Stimulated activated CD4-positive, alpha-beta T cell treated with anti-CD3 and anti-CD28 coated beads, Interleukin-12 subunit alpha, Interleukin-12 subunit beta, amount 100 ng/mL, for 48 hours (primary cell): ENCODE data around the gene OSM.

ENCODE experiments used
- DNase-seq, 3 donors: peaks; one replicate each; pipeline ENCODE4 v3.0.0-alpha.2; 2020; ENCODE audit warnings: low read depth in 2 of 3, low spot score in 1 of 3

Gene OSM

GRCh38 chr22:30285846-30286200 lies 19.2 kb upstream of the OSM start:
- no peak for DNase-seq

GRCh38 chr22:30285176-30285845 lies 18.7 kb upstream of the OSM start:
- no peak for DNase-seq

- DNase-seq = no peak
These were observed 18.0 kb upstream of the OSM start for GRCh38 chr22:30284666-30285065.

DNA sequence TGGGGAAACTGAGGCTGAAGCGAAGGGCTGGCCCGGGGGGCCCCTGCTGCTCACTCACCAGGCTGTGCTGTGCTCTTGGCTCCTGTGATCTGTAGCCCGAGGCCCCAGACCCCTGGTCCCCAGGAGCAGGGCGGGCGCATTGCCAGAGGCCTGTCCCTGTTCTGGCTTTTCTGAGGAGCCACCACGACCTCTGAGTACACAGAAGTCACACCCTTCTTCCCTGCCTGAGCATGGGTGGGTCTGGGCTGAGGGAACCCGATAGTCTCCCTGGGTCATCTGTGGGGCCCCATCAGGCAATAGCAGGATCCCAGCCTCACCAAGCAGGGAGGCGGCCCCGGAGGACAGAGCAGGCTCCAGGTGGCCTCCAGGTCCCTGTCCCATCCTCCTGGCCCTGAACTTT lies 17.5 kb upstream of the OSM start:
- DNase-seq = no peak

DNA sequence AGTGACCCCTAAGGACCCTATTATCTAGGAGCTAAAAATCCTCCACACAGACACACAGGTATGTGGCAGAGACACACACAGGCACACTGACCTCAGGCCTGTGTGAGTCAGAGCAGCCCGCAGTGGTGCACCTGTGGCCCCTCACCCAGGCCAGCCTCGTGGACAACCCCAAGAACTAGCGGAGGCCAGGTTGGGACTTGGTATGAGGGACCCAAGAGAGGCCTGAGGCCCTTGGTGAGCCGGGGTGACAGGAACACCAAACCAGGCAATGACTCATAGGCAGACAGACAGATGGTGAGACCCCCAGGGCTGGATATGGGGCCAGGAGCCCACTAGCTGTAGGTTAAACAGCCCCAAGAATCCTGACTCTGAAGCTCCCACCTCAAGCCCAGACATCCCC lies 16.7 kb upstream of the OSM start:
- DNase-seq = no peak

DNA sequence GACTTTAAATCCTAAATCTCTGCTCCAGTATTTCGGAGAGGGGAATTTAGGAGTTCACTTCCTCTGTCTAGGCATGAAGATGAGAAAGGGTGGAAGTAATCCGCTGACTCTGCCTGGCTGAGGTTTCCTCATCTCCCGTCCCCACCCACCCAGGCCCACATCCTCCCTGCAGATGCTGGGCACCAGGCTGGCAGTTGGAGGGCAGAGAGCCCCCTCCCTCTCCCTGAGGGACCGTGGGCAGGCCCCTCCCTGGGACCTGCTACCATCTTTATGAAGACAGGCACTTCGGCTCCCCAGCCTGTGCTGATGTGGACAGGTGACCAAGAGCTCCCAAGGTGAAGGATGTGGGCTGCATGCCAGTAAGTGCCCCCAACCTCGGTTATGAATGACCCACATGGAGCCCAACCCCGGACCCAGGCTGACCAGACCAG lies 16.0 kb upstream of the OSM start:
- DNase-seq = no peak

DNA sequence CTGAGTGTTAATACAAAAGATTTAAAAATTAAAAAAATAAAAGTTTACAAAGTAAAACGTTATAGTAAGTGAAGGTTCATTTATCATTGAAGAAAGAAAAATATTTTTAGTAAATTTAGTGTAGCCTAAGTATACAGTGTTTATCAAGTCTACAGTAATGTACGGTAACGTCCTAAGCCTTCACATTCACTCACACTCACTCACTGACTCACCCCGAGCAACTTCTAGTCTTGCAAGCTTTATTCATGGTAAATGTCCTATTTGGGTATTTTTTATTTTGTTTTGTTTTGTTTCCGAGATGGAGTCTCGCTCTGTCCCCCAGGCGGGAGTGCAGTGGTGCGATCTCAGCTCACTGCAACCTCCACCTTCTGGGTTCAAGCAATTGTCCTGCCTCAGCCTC lies 13.9 kb upstream of the OSM start:
- DNase-seq = no peak

DNA sequence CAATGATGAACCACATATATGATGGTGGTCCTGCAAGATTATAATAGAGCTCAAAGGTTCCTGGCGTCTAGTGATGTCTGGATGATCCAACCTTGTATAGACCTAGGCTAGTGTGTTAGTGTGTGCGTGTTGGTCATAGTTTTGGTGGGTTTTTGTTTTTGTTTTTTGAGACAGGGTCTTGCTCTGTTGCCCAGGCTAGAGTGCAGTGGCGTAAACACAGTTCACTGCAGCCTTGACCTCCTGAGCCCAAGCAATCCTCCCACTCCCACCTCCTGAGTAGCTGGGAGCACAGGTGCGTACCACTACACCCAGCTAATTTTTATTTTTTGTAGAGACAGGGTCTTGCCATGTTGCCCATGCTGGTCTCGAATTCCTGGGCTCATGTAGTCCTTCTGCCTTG lies 13.3 kb upstream of the OSM start:
- DNase-seq = no peak

DNA sequence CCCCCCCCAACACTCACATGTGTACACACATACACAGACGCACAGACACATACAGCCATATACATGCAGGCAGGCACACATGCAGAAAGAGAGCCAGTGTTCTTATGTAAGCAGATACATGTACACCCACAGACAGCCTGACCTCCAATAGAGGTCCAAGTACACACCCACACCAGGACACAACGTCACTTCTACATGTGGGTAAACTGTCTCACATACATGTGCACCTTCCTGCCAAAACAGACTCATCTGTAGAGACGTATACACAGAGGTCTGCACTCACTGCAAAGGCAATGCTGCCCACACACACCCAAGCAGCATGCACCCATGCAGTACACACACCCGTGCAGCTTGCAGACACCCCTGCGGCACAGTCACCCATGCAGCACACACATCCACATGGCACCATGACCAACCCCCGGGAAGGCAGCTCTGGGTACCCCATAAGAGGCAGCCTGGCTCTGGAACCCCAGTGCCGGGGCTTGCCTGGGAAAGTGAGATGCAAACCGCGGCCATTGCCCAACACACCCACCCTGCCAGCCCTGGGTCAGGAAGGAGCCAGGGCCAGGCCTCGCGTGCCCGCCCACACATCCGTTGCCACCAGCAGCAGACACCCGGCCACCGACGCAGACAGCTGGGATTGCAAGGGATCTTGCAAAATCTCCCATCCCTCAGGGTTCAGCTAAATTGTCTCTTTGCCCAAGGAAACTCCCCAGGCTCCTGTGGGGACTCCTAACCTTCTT lies 12.6 kb upstream of the OSM start:
- DNase-seq = no peak

DNA sequence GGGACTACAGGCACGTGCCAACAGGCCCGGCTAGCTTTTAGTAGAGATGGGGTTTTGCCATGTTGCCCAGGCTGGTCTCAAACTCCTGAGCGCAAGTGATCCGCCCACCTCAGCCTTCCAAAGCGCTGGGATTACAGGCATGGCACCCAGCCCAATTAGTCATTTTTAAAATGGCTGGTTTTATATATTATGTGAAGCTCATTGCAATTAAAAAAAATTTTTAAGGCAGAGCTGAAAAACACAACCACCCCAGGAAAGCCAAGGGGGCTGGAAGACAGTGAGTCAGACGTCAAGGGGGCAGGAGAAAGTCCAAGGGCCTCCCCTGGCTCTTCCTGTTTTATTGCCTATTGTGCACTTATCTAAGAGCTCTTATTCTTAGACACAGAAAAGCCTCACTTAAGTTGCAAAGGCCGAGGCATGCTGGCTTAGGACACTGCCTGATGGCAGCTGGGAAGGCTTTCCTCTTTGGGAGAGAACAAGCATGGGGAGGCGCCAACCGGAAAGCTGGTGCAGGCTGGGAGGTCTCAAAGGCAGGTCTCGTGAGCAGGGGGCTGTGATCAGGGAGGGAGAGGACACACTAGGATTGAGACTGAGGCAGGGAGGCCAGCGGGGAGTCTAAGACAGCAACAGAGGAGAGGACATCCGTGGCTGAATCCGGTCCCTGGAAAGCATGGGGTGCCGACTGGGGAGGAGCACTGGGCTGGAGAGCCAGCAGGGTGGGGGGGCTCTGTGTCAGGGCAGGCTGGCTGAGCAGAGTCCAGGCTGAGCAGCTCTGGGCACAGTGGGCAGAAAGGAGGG lies 11.1 kb upstream of the OSM start:
- DNase-seq = no peak

- DNase-seq = no peak
These were observed 9.4 kb upstream of the OSM start for GRCh38 chr22:30276039-30276438.

DNA sequence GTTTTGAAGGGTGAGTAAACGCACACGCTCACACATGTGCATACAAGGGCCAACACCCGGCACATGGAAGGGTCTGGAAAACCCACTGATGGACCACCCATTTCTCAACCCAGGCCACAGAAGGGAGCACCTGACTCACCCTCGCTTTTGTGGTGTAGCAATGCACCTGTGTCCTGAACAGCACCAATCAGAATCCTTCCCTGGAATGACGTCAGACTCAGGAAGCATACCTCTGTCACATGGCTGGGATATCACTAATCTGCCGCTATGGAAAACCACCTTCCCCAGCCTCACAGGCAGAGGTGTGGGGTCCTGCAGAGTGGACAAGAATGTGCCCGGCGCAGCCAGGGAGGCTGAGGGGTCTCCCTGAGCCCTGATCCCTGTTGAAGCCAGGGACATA lies 9.0 kb upstream of the OSM start:
- no peak for DNase-seq

- no peak for DNase-seq
These were observed 7.8 kb upstream of the OSM start for GRCh38 chr22:30274437-30274812.

- DNase-seq = no peak
These were observed 7.2 kb upstream of the OSM start for GRCh38 chr22:30273711-30274436.

GRCh38 chr22:30272781-30273601 lies 6.3 kb upstream of the OSM start:
- no peak for DNase-seq

- DNase-seq = no peak
These were observed 4.2 kb upstream of the OSM start for GRCh38 chr22:30270832-30271231.

DNA sequence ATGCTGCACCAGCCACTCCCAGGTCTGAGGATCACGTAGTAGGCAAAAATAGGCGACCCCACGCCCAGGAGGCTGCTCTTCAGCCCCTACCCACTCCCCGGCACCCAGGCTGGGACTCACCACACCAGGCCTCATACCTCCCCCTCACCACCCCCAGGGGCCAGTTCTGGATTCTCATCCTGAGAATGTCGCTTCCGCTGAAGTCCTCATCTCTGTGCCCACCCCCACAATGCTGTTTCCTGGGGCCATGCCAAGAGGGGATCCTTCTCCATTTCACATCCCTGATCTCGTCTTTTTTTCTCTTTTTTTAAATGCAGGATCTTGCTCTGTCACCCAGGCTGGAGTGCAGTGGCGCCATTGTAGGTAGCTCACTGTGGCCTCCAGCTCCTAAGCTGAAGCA lies 1.7 kb upstream of the OSM start:
- DNase-seq = no peak

GRCh38 chr22:30267382-30268302 lies 991 bp upstream of the OSM start:
- no peak for DNase-seq

DNA sequence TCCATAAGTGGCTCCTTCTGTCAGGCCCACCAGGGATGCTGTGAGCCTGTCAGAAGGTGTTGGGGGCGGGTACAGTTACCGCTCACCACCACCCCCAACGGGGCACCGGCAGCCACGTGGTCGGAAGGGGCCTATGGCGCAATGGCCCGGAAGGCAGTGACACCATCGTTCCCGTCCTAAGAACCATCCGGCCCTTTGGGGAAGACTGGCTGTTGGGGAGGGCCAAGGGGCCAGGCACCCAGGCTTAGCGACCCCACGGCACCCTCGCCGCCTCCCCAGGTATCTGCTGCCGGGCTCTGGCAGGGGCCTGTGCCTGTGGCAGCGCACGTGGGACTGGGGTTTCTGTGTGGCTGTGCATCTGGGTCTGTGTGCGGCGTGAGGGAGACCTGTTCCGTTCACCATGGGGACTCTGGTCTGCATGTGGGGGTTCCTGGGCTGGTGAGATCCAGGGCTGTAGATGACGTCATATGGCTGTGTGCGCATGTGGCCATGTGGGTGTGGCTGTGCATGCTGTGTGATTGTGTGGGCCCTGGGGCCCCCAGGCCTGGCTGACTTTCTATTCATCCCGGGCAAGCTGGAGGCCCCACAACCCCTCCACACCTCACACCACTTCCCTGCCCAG lies 717 bp downstream of the OSM start:
- peak; percentile 71 to 80 (median 78) for DNase-seq
